ENCODE measurements around the gene DIO3.
"Not testable (repeated sequence)": the region's sequence is repeated elsewhere in the genome, so short reads cannot be mapped to it uniquely, and the experiment has no call there.

DIO3 gene

GRCh38 chr14:101559624-101560533, 1.4 kb upstream of the DIO3 start:
- no peak for FAIRE-seq

GRCh38 chr14:101560534-101561113, 671 bp upstream of the DIO3 start:
- no peak for FAIRE-seq

- no peak for FAIRE-seq
These were observed 699 bp downstream of the DIO3 start for GRCh38 chr14:101561897-101562490.

GRCh38 chr14:101562659-101563351, 1.5 kb downstream of the DIO3 start:
- FAIRE-seq = no peak

GRCh38 chr14:101563352-101563653, 2.0 kb downstream of the DIO3 start:
- no peak for FAIRE-seq

GRCh38 chr14:101563654-101564443, 2.6 kb downstream of the DIO3 start:
- no peak for FAIRE-seq

GRCh38 chr14:101564444-101564776, 3.1 kb downstream of the DIO3 start:
- no peak for FAIRE-seq

GRCh38 chr14:101564819-101565698, 3.8 kb downstream of the DIO3 start:
- FAIRE-seq = no peak

- FAIRE-seq = no peak
These were observed 6.0 kb downstream of the DIO3 start for GRCh38 chr14:101567252-101567651.

- FAIRE-seq = no peak
These were observed 9.7 kb downstream of the DIO3 start for GRCh38 chr14:101571004-101571403.

GRCh38 chr14:101572526-101572925, 11.2 kb downstream of the DIO3 start:
- not testable (repeated sequence) for FAIRE-seq

- FAIRE-seq = no peak
These were observed 12.0 kb downstream of the DIO3 start for GRCh38 chr14:101573289-101573688.

GRCh38 chr14:101575581-101575980, 14.3 kb downstream of the DIO3 start:
- no peak for FAIRE-seq

GRCh38 chr14:101577221-101577909, 16.1 kb downstream of the DIO3 start:
- no peak for FAIRE-seq

- no peak for FAIRE-seq
These were observed 17.2 kb downstream of the DIO3 start for GRCh38 chr14:101578489-101578888.

GRCh38 chr14:101579372-101580080, 18.2 kb downstream of the DIO3 start:
- FAIRE-seq = no peak

GRCh38 chr14:101581806-101582205, 20.5 kb downstream of the DIO3 start:
- FAIRE-seq = no peak

- no peak for FAIRE-seq
These were observed 21.0 kb downstream of the DIO3 start for GRCh38 chr14:101582294-101582693.

- FAIRE-seq = no peak
These were observed 21.9 kb downstream of the DIO3 start for GRCh38 chr14:101583006-101583714.

- FAIRE-seq = no peak
These were observed 22.4 kb downstream of the DIO3 start for GRCh38 chr14:101583715-101584054.
